HG02623 (cell line): ENCODE measurements around the gene NYNRIN.
"Not testable (repeated sequence)": the region's sequence is repeated elsewhere in the genome, so short reads cannot be mapped to it uniquely, and the experiment has no call there.

ENCODE experiments used
- ATAC-seq: cut with Tn5 transposase; IDR thresholded peaks from one replicate; pipeline ENCODE4 v1.9.1; 2021; ENCODE audit warnings: moderate library complexity; ENCODE audit not compliant: unreplicated experiment

Gene NYNRIN

GRCh38 chr14:24398653-24399446, at the start of gene NYNRIN:
TSS of gene NYNRIN (plus strand) at chr14:24399003. CDS start at chr14:24399247, 244 bp downstream.
- no peak for ATAC-seq

- no peak for ATAC-seq
These were observed 49.1 kb upstream of the NYNRIN start for GRCh38 chr14:24349742-24350141.

DNA sequence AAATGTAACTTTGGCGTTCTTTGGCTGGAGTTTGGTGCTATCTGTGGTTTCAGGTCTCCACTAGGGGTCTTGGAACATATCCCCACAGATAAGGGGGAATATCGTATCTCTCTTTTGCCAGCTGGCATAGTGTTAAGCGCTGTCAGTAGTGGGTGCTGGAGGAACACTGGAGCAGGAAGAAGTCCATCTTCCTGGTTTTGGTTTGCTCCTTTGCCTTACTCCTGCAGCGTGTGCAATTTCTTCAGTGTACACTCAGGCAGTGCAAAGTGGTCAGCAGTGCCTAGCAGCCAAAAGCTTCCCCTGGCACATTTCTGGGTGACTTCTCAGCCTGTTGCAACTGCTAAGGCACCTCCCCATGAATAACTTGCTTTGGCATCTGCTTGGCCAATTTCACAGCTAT, 47.3 kb upstream of the NYNRIN start:
- no peak for ATAC-seq

GRCh38 chr14:24353559-24354481, 45.0 kb upstream of the NYNRIN start:
- ATAC-seq, result no peak

DNA sequence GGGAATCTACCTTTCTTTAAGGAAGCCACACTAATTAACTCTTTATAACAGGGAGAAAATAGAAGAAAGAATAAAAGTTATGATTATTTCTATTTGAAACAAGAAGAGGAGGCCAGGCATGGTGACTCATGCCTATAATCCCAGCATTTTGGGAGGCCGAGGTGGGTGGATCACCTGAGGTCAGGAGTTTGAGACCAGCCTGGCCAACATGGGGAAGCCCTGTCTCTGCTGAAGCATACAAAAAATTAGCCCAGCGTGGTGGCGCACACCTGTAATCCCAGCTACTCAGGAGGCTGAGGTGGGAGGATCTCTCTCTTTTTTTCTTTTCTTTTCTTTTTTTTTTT, 44.3 kb upstream of the NYNRIN start:
- not testable (repeated sequence) for ATAC-seq

DNA sequence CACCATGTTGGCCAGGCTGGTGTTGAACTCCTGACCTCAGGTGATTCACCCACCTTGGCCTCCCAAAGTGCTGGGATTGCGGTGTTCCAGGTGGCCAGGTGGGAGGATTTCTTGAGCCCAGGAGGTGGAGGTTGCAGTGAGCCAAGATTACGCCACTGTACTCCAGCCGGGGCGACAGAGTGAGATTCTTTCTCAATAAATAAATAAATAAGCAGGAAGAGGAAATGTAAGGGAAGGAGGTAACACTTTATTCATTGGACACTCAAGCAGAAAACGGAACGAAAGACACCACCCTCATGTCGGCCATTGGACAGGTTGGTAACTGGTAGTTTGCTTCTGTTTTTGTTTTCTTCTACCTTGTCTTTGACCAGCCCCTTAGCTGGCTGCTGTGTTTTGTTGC, 43.8 kb upstream of the NYNRIN start:
- ATAC-seq, result no peak

- ATAC-seq, result no peak
These were observed 42.6 kb upstream of the NYNRIN start for GRCh38 chr14:24356208-24356607.

DNA sequence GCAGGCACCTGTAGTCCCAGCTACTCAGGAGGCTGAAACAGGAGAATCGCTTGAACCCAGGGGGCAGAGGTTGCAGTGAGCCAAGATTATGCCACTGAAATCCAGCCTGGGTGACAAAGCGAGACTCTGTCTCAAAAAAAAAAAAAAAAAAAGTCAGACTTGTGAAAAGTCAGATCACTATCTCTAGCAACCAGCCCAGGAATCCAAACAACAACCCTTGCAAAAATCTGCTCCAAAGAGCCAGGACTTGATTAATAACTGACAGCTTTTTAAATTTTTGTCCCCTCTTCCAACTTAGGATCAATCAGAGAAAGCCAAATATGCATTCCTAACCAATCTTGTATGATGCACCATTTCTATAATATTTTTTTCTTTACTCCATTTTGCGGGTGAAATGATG, 38.5 kb upstream of the NYNRIN start:
- no peak for ATAC-seq

- ATAC-seq, result no peak
These were observed 37.5 kb upstream of the NYNRIN start for GRCh38 chr14:24361326-24361725.

GRCh38 chr14:24362241-24362960, 36.4 kb upstream of the NYNRIN start:
- no peak for ATAC-seq

- no peak for ATAC-seq
These were observed 35.4 kb upstream of the NYNRIN start for GRCh38 chr14:24363401-24363800.

- ATAC-seq, result no peak
These were observed 34.0 kb upstream of the NYNRIN start for GRCh38 chr14:24364841-24365240.

GRCh38 chr14:24365600-24366412, 33.0 kb upstream of the NYNRIN start:
- peak; percentile 37 for ATAC-seq

- ATAC-seq, result no peak
These were observed 32.4 kb upstream of the NYNRIN start for GRCh38 chr14:24366413-24366720.

DNA sequence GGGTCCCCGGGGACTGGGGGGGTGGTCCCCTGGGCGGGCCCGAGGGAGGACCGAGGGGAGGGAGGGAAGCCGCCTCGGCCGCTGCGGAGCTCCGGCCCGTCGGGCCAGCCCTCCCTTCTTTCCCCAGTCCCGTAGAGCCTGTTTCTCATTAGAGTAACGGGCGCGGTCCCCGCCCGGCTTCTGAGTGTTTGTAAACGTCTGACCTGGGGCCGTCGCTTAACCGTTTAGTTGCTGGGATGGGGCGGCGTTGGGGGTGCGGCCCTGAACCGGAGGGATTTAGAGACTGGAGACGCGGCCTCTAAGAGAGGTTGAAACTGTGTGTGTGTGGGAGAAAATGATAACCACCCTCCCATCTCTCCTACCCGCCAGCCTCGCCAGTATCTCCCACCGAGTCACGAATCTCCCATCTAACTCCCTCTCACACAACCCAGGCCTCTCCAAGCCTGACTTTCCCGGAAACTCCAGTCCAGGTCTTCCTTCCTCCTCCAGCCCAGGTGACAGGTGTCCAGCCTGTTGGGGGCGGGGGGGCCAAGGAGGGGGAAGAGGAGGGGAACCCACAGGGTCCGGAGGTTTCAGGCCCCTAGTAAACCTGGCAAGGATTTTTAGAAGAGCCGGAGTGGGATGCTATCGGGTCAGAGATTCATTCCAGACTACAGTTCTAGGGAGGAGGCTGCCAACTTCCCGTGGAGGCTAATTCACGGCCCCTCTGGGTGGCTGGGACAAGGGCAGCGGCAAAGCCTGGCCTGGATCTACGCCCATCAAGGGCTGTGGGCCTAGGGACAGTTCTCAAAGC, 31.9 kb upstream of the NYNRIN start:
- ATAC-seq, result peak; percentile 49

DNA sequence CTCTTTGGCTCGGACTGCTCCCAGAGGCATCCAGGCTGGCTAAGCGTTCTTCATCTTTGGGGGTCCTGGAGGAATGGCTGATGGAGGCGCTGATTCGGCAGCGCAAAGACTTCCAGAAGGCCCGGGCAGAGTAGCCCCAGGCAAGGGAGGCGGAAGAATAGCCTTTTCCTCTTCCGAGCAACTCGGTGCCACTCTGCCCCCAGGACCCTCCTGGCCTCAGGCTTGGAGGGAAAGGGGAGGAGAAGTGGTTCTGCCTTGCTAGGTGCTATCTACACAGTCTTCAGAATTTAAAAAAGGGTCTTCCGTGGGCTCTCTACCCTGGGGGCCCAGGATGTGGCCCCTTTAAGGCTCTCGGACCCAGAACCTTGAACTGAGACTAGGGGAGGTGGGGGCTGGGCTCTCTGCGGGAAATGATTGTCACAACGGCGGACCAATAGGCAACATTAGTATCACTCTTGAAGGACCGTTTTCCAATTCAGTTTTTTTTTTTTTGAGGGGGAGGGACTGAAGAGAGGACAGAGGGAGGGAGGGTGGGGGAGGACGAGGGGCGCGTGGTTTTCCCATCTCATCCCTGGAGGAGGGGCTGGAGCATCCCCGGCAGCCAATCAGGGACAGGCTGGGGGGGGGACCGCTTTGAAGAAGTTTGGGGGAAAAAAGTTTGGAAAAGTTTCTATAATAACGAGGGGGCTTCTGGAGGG, 31.1 kb upstream of the NYNRIN start, which contains the start of gene NFATC4:
Gene NFATC4 (plus strand): TSS at position 671 of the 698 bp plus-strand sequence. CDS start 157 bp downstream, outside the sequence.
- ATAC-seq, result no peak

GRCh38 chr14:24368212-24368561, 30.6 kb upstream of the NYNRIN start:
- no peak for ATAC-seq

GRCh38 chr14:24368562-24369252, 30.1 kb upstream of the NYNRIN start:
- no peak for ATAC-seq

GRCh38 chr14:24369463-24369862, 29.3 kb upstream of the NYNRIN start:
- no peak for ATAC-seq
